Esophagus muscularis mucosa (tissue), 3 donors: ENCODE measurements around the gene PKNOX1.

Experiments used
- POLR2A ChIP-seq: fragments of 450-650 bp; IDR thresholded peaks from one replicate; pipeline ENCODE4 v1.6.1; 2017; ENCODE audit warnings: antibody characterized with exemption, moderate library complexity, mild to moderate bottlenecking, low read depth
- POLR2AphosphoS5 ChIP-seq, 2 donors: sonication (generic); formaldehyde crosslinking; IDR thresholded peaks; one replicate each; pipeline ENCODE4 v1.6.1; 2017; ENCODE audit warnings: antibody characterized with exemption in 2 of 2
- TF ChIP-seq, protein P1 (sequence below), 3 experiments: fragments of 200-600 bp in 2 of 3; fragments of 450-650 bp in 1 of 3; sonication (generic) in 2 of 3; IDR thresholded peaks; one replicate each; pipeline ENCODE4 v1.5.1; 2017 to 2019; ENCODE audit warnings: antibody characterized with exemption in 3 of 3, mild to moderate bottlenecking in 2 of 3, moderate library complexity in 1 of 3

DNA sequence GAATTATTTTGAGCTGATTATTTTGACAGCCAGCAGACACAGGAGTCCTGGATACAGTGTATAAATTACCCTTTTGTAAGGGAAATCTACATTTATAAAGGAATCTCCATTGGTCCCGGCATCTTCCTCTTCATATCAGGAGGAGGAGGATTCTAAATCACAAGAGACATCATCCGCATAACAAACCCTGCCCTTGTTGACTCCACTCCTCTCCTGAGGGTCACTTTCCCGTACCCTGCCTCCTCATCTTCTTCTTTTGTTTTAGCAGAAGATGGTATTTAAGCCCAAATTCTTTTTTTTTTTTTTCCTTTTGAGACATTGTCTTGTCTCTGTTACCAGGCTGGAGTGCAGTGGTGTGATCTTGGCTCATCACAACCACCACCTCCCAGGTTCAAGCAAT lies 14.6 kb upstream of the PKNOX1 start:
- TF ChIP-seq, protein P1, sequence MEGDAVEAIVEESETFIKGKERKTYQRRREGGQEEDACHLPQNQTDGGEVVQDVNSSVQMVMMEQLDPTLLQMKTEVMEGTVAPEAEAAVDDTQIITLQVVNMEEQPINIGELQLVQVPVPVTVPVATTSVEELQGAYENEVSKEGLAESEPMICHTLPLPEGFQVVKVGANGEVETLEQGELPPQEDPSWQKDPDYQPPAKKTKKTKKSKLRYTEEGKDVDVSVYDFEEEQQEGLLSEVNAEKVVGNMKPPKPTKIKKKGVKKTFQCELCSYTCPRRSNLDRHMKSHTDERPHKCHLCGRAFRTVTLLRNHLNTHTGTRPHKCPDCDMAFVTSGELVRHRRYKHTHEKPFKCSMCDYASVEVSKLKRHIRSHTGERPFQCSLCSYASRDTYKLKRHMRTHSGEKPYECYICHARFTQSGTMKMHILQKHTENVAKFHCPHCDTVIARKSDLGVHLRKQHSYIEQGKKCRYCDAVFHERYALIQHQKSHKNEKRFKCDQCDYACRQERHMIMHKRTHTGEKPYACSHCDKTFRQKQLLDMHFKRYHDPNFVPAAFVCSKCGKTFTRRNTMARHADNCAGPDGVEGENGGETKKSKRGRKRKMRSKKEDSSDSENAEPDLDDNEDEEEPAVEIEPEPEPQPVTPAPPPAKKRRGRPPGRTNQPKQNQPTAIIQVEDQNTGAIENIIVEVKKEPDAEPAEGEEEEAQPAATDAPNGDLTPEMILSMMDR (IDR thresholded peaks at IDR 0.05): no peak
- TF ChIP-seq POLR2A (no peak), POLR2AphosphoS5 (IDR thresholded peaks at IDR 0.05) (no peak)
